Fibroblast of skin of scalp (primary cell): Measurements from ENCODE around the gene CDKN1B.
A peak's percentile ranks its signal among the peaks of the same experiment; 100 is the strongest.
"Not testable (repeated sequence)": the region's sequence is repeated elsewhere in the genome, so short reads cannot be mapped to it uniquely, and the experiment has no call there.

Experiments
- DNase-seq: peaks from one replicate; pipeline ENCODE4 v3.0.0-alpha.2; 2013

CDKN1B gene

GRCh38 chr12:12724421-12725085 lies 7.4 kb downstream of the CDKN1B start:
- DNase-seq = no peak

GRCh38 chr12:12725086-12725955 lies 8.2 kb downstream of the CDKN1B start:
- peak; percentile 100 for DNase-seq

DNA sequence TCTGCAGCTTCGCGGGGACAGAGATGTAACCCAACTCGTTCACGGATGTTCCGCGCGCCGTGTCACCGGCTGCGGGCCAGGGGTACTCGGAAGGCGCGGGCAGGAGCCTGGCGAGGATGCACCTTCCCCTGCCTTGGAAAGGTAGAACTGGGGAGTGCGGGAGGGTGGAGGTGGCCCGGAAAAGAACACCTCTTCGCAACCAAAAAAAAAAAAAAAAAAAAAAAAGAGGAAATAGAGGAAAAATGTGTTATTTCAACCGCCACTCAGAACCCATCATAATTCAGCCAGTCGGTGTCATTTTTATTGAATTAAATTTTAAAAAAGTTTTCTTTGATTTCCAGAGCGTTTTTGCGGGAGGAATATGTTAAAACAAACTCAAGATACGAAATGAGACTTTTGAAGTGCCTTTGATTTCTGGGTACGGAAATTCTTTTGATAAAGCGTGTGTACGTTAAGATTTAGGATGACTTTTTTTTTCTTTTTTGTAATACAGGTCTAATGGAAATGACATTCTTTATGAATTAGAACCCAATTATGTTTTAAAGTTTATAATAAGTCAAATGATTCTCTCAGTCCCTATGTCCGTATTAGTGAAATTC lies 8.9 kb downstream of the CDKN1B start:
- no peak for DNase-seq

DNA sequence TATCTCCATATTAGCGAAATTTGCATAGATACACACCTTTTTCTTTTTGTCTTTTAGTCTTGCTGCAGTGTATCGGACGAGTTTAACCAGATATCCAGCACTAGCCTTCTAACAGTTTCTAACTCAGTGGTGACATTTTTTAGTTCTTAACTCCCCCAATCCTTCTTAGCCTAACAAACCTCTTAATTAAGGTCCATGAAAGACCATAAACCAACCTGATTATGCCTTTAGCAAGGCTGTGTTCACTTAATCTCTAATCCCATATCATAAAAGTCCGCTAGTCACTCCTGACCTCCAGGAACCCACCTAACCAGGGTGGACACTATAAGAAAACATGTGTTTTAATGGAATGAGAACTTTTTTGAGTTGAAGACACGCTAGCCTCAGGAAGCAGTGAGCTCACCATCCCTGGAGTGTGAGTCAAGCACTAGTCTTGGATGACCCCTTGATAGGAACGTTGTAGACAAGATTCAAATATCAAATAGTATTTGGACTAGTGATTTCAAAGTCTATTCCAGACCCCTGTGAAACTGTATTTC lies 9.5 kb downstream of the CDKN1B start:
- peak; percentile 76 for DNase-seq

DNA sequence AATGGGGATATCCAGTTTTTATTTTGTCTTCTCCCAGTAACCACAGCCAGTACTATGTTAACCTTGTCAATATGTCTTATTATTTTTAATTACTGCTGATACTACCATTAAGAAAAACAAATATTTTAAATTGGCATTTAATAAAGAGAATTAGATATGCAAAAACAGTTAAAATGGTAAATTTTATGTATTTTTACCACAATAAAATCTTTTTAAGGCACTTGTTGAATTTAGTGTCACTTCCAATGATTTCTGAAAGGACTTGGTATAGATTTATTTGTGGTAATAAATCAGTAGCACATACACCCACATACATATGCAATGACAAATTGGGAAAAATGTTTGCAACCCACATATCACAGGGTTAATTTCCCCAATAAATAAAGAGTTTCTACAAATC lies 14.0 kb downstream of the CDKN1B start:
- DNase-seq = no peak

DNA sequence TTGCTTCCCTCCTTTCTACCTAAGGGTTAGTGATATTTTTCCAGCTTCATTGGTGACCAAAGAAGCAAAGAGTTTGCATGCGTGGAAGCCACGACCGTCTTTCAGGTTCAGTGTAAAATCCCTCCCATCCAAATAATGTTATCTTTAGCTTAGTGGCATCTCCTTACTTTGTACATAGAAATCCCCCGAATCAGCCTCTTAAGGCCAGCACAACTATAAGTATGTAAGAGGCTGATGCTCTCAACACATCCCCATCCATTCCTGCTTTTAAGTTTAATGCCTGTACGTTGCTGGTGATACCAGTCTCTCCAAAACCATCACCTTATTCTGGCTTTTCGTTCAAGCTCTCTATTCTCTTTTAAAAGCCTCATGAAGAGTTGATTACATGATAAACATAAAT lies 14.6 kb downstream of the CDKN1B start:
- no peak for DNase-seq

GRCh38 chr12:12733118-12733517 lies 15.9 kb downstream of the CDKN1B start:
- no peak for DNase-seq

DNA sequence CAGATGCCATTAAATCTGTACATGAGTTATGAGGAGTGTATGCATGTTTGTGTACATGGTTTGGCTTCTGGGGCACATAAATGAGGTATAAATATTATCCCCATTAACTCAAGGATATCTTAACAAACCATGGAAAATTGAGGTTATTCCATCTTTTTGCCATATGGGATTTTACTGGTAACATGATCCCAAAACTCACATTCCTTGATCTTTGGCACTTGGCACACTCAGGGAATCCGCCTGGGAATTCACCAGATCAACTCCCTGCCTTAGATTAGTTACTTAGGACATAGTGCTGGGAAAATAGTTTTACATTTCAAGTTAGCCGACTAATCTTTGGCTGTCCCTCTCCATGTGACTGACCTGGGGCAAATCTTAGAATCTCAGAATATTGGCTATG lies 16.9 kb downstream of the CDKN1B start:
- DNase-seq = peak; percentile 62

DNA sequence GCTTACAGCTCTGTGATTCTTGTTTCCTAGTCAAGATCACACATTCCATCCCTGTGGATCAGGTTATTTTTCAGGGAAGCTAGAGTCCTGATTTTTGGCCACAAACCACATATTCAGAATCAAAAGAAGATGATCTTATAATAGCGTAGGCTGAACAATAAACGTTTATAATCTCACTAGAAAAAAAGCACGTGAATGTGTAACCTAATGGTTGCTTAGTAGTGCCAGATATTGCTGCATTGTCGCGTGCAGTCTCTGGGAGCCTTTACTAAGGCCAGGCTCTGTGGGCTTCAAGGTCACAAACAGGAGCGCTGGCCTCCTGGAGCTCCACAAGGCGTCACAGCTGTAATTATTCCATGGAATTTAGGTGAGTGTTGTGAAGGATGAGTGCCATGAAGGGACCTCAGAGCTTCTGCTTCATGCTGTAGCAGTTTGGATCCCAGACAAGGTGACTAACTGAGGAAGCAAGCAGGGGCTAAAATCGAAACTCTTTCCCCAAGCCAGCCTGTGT lies 17.4 kb downstream of the CDKN1B start:
- DNase-seq = peak; percentile 50

DNA sequence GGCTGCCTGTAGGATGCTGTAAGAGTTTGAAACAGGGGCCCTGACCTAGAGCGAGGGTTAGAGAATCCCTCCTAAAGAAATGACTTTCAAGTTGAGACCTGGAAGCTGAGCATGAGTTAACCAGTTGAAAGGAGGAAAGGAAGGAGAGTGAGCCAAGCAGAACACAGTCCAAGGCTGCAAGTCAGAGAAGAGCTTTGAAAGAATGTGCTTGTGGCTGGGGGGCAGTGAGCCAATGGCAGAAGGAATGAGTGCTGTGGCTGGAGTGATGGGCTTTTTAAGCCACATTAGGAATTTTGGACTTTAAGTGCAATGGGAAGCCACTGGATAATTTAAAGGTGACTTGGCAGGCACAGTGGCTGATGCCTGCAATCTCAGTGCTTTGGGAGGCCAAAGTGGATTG lies 18.1 kb downstream of the CDKN1B start:
- peak; percentile 73 for DNase-seq

GRCh38 chr12:12736759-12737676 lies 19.9 kb downstream of the CDKN1B start:
- peak; percentile 61 for DNase-seq

GRCh38 chr12:12738152-12738551 lies 21.0 kb downstream of the CDKN1B start:
- DNase-seq = not testable (repeated sequence)

- no peak for DNase-seq
Measured at GRCh38 chr12:12741660-12742059, 24.5 kb downstream of the CDKN1B start.

DNA sequence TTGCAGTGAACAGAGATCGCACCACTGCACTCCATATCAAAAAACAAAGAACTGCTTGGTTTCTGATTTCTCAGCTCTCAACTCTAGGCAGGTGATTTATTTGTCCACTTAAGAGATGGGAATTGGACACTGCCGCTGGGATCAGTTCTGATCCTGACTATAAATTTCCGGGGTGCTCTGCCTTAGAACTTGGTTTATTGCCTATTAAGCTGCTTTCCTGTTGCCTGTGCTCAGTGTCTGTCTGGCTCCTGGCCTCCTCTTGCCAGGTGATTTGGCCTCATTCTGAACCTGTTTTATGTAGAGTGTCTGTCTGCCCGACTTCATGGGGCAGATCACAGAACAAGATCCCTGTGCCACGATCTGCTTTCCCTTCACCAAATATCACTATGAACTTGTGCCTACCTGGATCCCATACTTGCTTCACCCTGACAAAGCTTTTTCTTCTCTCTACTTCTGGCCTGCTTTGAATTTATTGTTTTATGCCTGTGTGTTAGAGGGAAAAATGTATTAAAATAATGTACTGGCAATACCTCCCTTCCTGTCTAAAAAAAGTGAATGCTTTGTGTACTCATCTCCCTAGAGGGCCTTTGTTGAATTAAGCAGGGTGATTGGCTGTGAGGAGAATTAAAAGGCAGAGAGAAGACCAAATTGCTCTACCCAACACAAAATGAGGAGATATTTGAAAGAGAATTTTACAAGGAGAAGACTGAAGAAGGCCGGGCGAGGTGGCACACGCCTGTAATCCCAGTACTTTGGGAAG lies 27.6 kb downstream of the CDKN1B start:
- DNase-seq = no peak

DNA sequence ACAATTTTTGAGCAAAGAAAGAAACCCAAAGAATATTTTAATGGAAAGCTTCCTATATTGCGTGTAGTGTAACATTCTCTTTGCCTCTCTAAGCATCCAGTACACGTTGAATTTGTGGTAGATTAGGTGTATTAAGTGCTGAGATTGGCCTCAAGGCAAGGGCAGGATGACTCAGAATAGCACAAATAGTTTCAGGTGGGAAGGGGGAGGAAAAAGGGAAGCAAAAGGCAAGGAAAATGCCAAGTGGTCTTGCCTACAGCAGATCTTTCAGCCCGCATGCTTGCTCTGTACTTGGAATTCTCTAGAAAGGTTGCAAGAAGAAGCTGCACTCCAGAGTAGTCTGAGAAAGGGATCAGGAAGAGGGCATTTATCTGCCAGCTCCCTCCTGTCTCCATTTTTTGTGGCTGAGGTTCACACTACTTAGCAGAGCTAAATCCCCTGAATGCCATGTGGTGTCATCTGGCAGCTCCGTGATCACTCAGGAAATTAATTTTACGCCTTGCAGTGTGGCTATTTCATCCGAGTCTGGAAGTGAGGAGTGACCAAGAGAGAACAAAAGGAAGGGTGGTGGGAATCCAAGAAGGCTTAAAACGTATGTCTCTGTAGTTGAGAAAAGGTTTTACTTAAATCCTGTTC lies 28.5 kb downstream of the CDKN1B start:
- DNase-seq = no peak

DNA sequence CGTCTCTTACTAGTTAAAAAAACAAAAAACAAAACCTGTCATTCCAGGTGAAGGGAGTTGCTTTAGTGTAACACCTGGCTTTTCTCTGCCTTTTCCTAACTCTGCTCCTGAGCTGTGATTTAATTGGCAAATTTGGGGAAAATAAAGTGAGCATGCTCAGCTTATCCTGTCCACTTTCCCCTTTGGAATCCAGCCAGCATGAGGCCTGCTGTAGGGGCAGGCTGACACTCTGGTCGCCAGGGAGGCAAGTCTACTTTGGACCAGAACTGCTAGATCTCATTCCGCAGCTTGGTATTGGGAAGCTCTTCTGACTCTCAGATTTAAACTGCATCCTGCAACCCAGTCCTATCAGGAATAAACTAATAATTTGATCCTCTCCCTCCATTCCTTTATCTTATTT lies 30.1 kb downstream of the CDKN1B start:
- DNase-seq = no peak

DNA sequence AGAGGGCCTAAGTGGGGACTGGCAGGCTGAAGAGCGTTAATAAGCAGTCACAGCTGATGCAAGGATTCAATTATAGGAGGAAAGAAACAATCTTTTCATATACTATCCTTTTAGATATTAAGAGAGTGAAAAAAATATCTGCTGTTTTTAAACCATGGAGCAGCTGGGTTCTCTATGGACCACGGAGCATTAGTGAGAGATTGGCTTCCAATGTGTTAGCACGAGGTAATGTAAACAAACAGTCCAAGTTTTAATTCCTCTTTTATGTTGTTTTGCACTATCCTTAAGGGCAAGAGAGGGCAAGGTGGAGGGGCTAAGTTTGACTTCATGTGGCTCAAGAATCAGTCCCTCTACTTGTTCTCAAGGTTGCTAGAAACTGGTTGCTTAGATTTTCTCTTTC lies 30.9 kb downstream of the CDKN1B start:
- DNase-seq = no peak

- DNase-seq = no peak
Measured at GRCh38 chr12:12749433-12749832, 32.3 kb downstream of the CDKN1B start.

- DNase-seq = no peak
Measured at GRCh38 chr12:12755923-12756322, 38.8 kb downstream of the CDKN1B start.

DNA sequence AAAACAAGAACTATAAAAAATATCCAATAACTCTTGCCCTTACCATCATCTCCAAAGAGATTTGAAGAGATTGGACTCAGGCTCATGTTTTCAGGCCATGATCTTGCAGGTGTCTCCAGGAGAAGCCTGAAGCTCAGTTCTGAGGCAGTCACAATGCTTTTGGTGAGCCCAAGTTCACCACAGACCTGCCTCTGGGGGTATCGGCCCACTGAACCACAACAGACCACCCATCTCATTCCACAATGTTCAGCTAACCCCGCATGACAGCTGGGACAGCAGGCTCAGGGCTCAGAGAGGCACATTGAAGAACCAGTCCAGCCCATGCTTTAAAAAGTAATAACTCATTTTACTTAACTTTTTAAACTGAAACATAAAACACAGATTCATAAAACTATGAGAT lies 40.0 kb downstream of the CDKN1B start:
- no peak for DNase-seq
